PC-3 (cell line): ENCODE measurements around the gene SLC9A9. TPM values are rescaled to one million over a fixed set of nuclear protein-coding genes. Genes with fewer than 3 reads are reported as not detected.

Experiments used
- ATAC-seq: fragments of 200-7000 bp; cut with Tn5 transposase; 2 replicates; pipeline ENCODE4 v1.9.1; 2020; ENCODE audit warnings: mild to moderate bottlenecking, moderate library complexity
- BruUV-seq: library from RNA; stranded (reverse); fragments of 400-500 nt; replicated peaks from 2 replicates; lab custom pipeline; 2021; lab: Mats Ljungman, UMichigan
- CTCF ChIA-PET: fragments of 300-600 bp; sonication (Branson Sonifier 250); formaldehyde crosslinking; loops from one replicate; lab custom pipeline; 2022; ENCODE audit warnings: antibody characterized with exemption; lab: Charles Lee
- POLR2A ChIA-PET: fragments of 300-600 bp; sonication (Branson Sonifier 250); formaldehyde crosslinking; loops from one replicate; lab custom pipeline; 2022; ENCODE audit warnings: antibody characterized with exemption; ENCODE audit not compliant: unreplicated experiment; lab: Charles Lee
- DNase-seq: peaks from one replicate; pipeline ENCODE4 v3.0.0-alpha.2; 2015
- H2AFZ ChIP-seq: fragments of 300-600 bp; sonication (generic); 2 replicates; pipeline ENCODE4 v1.6.0; 2016; ENCODE audit warnings: antibody characterized with exemption, low read length
- H3F3A ChIP-seq: fragments of 300-600 bp; sonication (generic); one replicate; pipeline ENCODE4 v1.6.0; 2017; ENCODE audit warnings: antibody characterized with exemption, low read length, control low read depth, mild to moderate bottlenecking; ENCODE audit not compliant: unreplicated experiment
- H3K27ac ChIP-seq: fragments of 300-600 bp; sonication (generic); 2 replicates; pipeline ENCODE4 v1.5.1; 2016; ENCODE audit warnings: mild to moderate bottlenecking, low read length
- H3K27me3 ChIP-seq: fragments of 300-600 bp; sonication (generic); 2 replicates; pipeline ENCODE4 v1.6.1; 2016; ENCODE audit warnings: low read length, mixed read lengths
- H3K36me3 ChIP-seq: fragments of 300-600 bp; sonication (generic); 2 replicates; pipeline ENCODE4 v1.6.1; 2016; ENCODE audit warnings: low read depth, mixed run types, low read length, mixed read lengths
- H3K4me1 ChIP-seq: fragments of 300-600 bp; sonication (generic); 2 replicates; pipeline ENCODE4 v1.5.1; 2016; ENCODE audit warnings: low read length; ENCODE audit not compliant: insufficient read depth
- H3K4me2 ChIP-seq: fragments of 300-600 bp; sonication (generic); 2 replicates; pipeline ENCODE4 v1.6.0; 2016; ENCODE audit warnings: low read length
- H3K4me3 ChIP-seq: fragments of 300-600 bp; sonication (generic); 2 replicates; pipeline ENCODE4 v1.5.1; 2016; ENCODE audit warnings: mild to moderate bottlenecking, low read length, mixed read lengths
- H3K79me2 ChIP-seq: fragments of 300-600 bp; sonication (generic); 2 replicates; pipeline ENCODE4 v1.6.1; 2017; ENCODE audit warnings: low read length, mixed read lengths
- H3K9ac ChIP-seq: fragments of 300-600 bp; sonication (generic); 2 replicates; pipeline ENCODE4 v1.6.0; 2016; ENCODE audit warnings: mild to moderate bottlenecking, low read length
- H3K9me2 ChIP-seq: fragments of 300-600 bp; sonication (generic); replicated peaks from 2 replicates; pipeline ENCODE4 v1.6.1; 2016; ENCODE audit warnings: mixed run types, low read length, mixed read lengths
- H3K9me3 ChIP-seq: fragments of 300-600 bp; sonication (generic); 2 replicates; pipeline ENCODE4 v1.6.1; 2016; ENCODE audit warnings: low read length, mixed read lengths
- H4K20me1 ChIP-seq: fragments of 300-600 bp; sonication (generic); 2 replicates; pipeline ENCODE4 v1.6.1; 2016; ENCODE audit warnings: low read length, mixed read lengths
- CTCF ChIP-seq: fragments of 300-600 bp; sonication (generic); conservative IDR thresholded peaks from 2 replicates; pipeline ENCODE4 v1.5.1; 2017; ENCODE audit warnings: antibody characterized with exemption, low read depth, mild to moderate bottlenecking, low read length
- EZH2 ChIP-seq: fragments of 300-600 bp; sonication (generic); IDR thresholded peaks from one replicate; pipeline ENCODE4 v1.6.1; 2017; ENCODE audit warnings: antibody characterized with exemption, mild to moderate bottlenecking, low read length; ENCODE audit not compliant: unreplicated experiment
- EZH2phosphoT487 ChIP-seq: fragments of 300-600 bp; sonication (generic); IDR thresholded peaks from 2 replicates; pipeline ENCODE4 v1.6.1; 2018; ENCODE audit warnings: mild to moderate bottlenecking, antibody characterized with exemption, low read length, borderline replicate concordance
- intact Hi-C: fragments of 100-400 bp; cut with micrococcal nuclease; formaldehyde crosslinking; loops from 2 replicates; pipeline ENCODE4 v1.9.0; 2023
- total RNA-seq: library from RNA; depleted of rRNA; stranded (reverse); fragments of >200 nt; gene quantifications from 2 replicates; pipeline ENCODE4 v1.2.3, GENCODE V29; 2014

Gene SLC9A9
- total RNA-seq, 1 experiment from 2014 or later = 0.07 TPM

- BruUV-seq = no TSS peak
- ATAC-seq (no peak), DNase-seq (no peak)
- no peaks in the 10 kb centered on the region for H3K79me2 ChIP-seq
- CTCF ChIA-PET = no interaction called here
- TF ChIP-seq EZH2 (no peak), EZH2phosphoT487 (no peak), CTCF (no peak)
- H3K4me2 ChIP-seq = no peak overlapping the region
- intact Hi-C loops = no loop called here
- H3K27me3 ChIP-seq = no peaks in the 10 kb centered on the region
- H3F3A ChIP-seq = no peaks in the 10 kb centered on the region
- POLR2A ChIA-PET = no interaction called here
- no peak overlapping the region for H3K27ac ChIP-seq
- no peaks in the 10 kb centered on the region for H3K4me1 ChIP-seq
- H3K9ac ChIP-seq = no peak overlapping the region
- H4K20me1 ChIP-seq = no peaks in the 10 kb centered on the region
- no peaks in the 10 kb centered on the region for H3K9me3 ChIP-seq
- no peak overlapping the region for H3K4me3 ChIP-seq
- H3K36me3 ChIP-seq = no peaks in the 10 kb centered on the region
- H2AFZ ChIP-seq = no peak overlapping the region
- H3K9me2 ChIP-seq = no peaks in the 10 kb centered on the region
Measured at GRCh38 chr3:143419611-143420010, 428.7 kb downstream of the SLC9A9 start.

- POLR2A ChIA-PET = no interaction called here
Measured at GRCh38 chr3:143418391-143418790, 429.9 kb downstream of the SLC9A9 start.

GRCh38 chr3:143416229-143416628 is 432.0 kb downstream of the SLC9A9 start:
- H2AFZ ChIP-seq = no peak overlapping the region
- H3K36me3 ChIP-seq = no peaks in the 10 kb centered on the region
- no peaks in the 10 kb centered on the region for H3K9me3 ChIP-seq
- CTCF ChIA-PET = no interaction called here
- H3K4me2 ChIP-seq = no peak overlapping the region
- no peak for DNase-seq
- H3K27ac ChIP-seq = no peak overlapping the region
- no peaks in the 10 kb centered on the region for H3K9me2 ChIP-seq
- H4K20me1 ChIP-seq = no peaks in the 10 kb centered on the region
- TF ChIP-seq EZH2 = no peak
- no peak for TF ChIP-seq CTCF
- no peak for TF ChIP-seq EZH2phosphoT487
- no peak overlapping the region for H3K4me3 ChIP-seq
- ATAC-seq = no peak
- H3K4me1 ChIP-seq = no peaks in the 10 kb centered on the region
- no peak overlapping the region for H3K9ac ChIP-seq
- intact Hi-C loops = no loop called here
- H3K79me2 ChIP-seq = no peaks in the 10 kb centered on the region
- BruUV-seq = no TSS peak
- no peaks in the 10 kb centered on the region for H3F3A ChIP-seq
- POLR2A ChIA-PET = no interaction called here
- no peaks in the 10 kb centered on the region for H3K27me3 ChIP-seq

More at GRCh38 chr3:143418391-143418790, 429.9 kb downstream of the SLC9A9 start:
- Histone ChIP-seq H3F3A (no peaks in the 10 kb centered on the region), H3K27ac (no peak overlapping the region), H3K27me3 (no peaks in the 10 kb centered on the region), H3K4me1 (no peaks in the 10 kb centered on the region), H3K9ac (no peak overlapping the region), H3K9me3 (no peaks in the 10 kb centered on the region), H2AFZ (no peak overlapping the region), H3K4me3 (no peak overlapping the region), H3K36me3 (no peaks in the 10 kb centered on the region), H4K20me1 (no peaks in the 10 kb centered on the region), H3K4me2 (no peak overlapping the region), H3K79me2 (no peaks in the 10 kb centered on the region), H3K9me2 (no peaks in the 10 kb centered on the region)
- intact Hi-C loops = no loop called here
- TF ChIP-seq EZH2 (no peak), CTCF (no peak), EZH2phosphoT487 (no peak)
- BruUV-seq = no TSS peak
- no peak for ATAC-seq
- CTCF ChIA-PET = no interaction called here
- DNase-seq = no peak
